HG02884 (cell line): ENCODE measurements around the gene LMNB1.

ENCODE experiments used
- ATAC-seq: cut with Tn5 transposase; IDR thresholded peaks from one replicate; pipeline ENCODE4 v1.9.1; 2021; ENCODE audit warnings: mild to moderate bottlenecking, moderate library complexity; ENCODE audit not compliant: unreplicated experiment

LMNB1 gene

GRCh38 chr5:126884269-126884819 is 107.4 kb downstream of the LMNB1 start:
- ATAC-seq: no peak
